Pons (tissue), 1 donor: ENCODE measurements around the gene SNX9.

Source experiments
- DNase-seq: peaks from one replicate; pipeline ENCODE4 v3.0.0-alpha.2; 2016; ENCODE audit warnings: low spot score

SNX9 gene

DNA sequence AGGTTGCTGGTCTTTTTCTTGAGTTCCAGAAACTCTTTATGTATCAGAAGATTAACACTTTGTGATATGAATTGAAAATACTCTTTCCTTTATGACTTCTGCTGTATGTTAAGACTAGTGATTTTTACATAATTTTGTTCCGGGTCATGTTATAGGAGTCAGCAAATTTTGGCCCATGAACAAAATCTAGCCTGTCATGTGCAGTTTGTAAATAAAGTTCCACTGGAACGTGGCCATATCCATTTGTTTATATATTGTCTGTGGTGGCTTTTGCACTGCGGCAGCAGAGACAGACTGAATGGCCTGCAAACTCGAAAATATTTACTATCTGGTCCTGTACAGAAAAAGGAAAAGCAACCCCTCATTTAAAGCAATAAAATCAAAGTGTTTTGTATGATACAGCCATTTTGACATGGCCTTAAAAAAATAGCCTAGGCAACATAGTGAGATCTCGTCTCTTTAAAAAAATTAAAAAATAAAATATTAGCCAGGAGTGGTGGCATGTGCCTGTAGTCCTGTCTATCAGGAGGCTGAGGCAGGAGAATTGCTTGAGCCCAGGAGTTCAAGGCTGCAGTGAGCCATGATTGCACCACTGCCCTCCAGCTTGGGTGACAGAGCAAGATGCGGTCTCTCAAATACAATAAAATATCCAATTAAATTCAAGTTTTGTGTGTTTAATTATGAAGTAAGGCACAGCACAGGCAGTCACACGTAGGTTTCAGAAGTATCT is 36.9 kb downstream of the SNX9 start:
- no peak for DNase-seq

DNA sequence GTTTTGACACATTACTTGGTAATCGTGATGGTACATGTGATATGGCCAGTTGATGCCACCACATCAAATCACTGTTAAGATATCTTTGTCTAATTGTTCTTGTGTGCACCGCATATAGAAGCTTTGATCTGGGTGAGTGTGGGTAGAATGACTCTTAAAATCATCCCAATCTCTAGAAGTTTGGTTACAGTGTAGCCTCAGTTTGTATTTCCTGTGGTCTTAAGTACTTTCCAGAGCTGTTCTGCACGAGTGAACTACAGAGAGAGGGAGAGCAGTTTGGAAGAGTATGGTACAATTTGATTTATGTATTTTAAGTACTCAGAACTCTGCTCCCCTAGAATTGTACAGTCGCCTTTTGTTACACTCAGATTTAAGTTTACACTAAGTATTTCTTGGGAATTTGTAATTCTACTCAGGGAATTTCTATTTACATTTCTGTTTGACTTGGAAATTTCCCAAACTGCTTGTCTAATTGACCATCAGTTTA is 37.5 kb downstream of the SNX9 start:
- DNase-seq = no peak

GRCh38 chr6:157861184-157861583 is 38.1 kb downstream of the SNX9 start:
- DNase-seq = no peak

DNA sequence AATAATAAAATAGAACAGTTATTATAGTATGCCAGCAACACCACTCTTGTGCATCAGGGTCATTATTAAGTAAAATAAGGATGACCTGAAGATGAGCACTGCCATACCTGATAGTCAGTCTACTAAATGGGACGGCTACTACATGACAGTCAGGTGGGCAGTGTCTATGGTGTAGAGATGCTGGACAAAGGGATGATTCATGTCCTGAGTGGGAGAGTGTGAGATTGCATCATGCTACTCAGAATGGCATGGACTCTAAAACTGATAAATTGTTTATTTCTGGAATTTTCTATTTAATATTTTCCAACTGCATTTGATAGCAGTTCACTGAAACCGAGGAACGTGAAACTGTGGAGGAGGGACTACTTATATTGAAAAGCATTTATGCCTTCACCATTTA is 38.8 kb downstream of the SNX9 start:
- peak; percentile 80 for DNase-seq

DNA sequence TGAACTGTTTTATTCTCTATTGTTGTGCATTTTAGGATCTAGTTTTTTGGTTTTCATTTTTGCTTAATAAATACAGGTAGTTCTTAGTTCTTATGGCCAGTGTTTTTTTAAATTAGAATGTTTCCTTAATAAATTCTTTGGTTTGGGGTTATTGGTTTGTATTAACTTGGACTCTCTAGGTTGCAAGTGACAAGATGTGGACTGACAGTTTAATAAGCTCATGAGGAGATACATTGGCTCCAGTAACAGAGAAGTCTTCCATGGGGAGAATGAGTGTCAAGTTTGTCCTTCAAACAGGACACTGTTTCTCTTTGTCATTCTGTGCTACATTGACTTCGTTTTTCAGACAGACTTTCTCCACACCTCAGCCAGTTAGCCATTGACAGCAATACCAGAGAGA is 39.7 kb downstream of the SNX9 start:
- DNase-seq = no peak

- no peak for DNase-seq
Measured at GRCh38 chr6:157864185-157864761, 41.2 kb downstream of the SNX9 start.

DNA sequence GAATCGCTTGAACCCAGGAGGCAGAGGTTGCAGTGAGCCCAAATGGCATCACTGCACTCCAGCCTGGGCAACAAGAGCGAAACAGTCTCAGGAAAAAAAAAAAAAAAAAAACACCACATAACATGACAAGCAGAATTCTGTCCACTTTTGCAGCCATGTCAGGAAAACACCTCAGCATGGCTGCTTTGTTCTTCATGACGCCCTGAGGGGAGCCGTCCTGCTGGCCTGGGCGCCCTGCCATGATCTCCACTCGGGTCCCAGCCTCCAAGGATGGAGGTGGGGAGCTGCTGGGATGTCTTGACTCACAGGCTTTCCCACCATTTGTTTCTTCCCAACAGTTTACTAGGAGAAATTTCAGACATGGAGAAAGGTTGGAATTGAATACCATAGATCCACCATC is 42.2 kb downstream of the SNX9 start:
- DNase-seq = no peak

DNA sequence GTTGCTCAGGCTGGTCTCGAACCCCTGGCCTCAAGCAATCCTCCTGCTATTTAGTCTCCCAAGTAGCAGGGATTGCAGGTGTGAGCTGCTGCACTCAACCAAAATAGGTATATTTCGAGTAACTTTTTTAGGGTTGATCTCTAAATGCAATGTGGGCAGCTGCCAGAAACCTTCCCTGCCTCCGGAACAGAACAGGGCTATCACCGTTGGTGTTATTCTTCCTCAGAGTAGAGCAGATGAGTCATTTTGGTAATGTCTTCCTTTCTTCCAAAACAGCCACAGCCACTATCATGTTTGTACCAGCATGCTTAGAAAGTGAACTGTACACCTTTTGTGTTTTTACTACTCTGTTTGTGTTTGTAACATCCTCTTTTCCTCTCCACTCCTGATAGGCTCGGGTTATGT is 44.1 kb downstream of the SNX9 start:
- no peak for DNase-seq

DNA sequence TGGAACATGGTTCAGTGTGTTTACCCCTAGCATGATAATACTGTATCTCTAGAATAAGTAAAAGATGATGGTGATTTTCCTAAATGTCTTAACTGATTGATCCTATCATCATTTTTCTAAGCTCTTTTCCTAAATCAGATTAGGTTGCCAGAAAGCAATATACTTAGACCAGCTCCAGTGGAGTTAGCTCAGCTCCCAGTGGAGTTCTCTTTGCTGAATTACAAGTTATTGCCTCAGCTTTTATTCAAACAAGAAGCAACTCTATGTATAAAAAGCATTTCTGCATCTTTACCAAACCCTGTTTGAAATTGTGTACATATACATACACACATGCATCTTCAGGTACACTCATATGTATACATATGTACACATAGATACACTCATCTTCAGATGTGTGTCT is 44.9 kb downstream of the SNX9 start:
- DNase-seq = no peak

GRCh38 chr6:157868835-157869234 is 45.8 kb downstream of the SNX9 start:
- DNase-seq = no peak

DNA sequence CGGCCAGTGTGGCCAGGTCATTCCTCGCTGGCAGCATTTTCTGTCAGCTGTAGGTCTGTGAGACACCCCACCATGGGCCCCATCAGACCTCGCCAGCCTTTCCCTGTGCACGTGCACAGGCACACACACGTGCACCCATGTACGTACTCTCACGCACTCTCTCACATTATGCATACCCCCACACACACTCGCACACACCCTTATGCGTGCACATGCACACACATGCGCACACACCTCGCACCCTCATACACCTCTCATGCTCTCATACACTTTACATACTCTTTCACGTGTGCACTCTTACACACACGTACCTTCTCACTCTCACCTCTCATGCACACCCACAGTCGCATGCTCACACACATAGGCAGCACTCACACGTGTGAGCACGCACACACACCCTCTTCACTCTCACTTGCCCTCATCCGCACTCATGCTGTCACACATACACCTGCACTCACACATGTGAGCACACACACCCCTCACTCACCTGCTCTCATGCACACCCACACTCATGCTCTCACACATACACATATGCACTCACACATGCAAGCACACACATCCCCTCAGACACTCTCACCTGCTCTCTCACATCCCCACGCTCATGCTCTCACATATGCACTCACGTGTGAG is 46.7 kb downstream of the SNX9 start:
- DNase-seq = no peak

- peak; percentile 70 for DNase-seq
Measured at GRCh38 chr6:157873735-157874344, 50.8 kb downstream of the SNX9 start.

GRCh38 chr6:157877149-157877548 is 54.1 kb downstream of the SNX9 start:
- no peak for DNase-seq

GRCh38 chr6:157877573-157878438 is 54.8 kb downstream of the SNX9 start:
- no peak for DNase-seq

- no peak for DNase-seq
Measured at GRCh38 chr6:157879034-157879872, 56.2 kb downstream of the SNX9 start.

DNA sequence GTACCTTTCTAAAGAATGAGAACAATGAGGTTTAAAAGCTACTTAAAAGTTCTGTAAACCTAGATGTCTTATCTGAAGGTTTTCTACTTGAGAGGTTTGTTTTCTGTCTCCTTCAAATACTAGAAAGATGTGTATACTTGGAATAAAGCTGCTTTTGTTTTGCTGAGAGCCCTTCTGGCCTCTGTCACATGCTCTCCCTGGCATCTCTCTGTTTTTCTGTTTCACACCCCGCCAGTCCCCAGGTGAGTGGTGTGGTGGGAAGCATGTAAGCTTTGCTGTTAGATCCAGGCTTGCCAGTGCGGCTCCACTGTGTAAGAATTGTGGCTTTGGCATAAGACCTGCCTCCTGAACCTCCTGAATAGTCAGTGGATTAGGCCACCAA is 56.8 kb downstream of the SNX9 start:
- DNase-seq = peak; percentile 92

- DNase-seq = peak; percentile 68
Measured at GRCh38 chr6:157880534-157880933, 57.5 kb downstream of the SNX9 start.

DNA sequence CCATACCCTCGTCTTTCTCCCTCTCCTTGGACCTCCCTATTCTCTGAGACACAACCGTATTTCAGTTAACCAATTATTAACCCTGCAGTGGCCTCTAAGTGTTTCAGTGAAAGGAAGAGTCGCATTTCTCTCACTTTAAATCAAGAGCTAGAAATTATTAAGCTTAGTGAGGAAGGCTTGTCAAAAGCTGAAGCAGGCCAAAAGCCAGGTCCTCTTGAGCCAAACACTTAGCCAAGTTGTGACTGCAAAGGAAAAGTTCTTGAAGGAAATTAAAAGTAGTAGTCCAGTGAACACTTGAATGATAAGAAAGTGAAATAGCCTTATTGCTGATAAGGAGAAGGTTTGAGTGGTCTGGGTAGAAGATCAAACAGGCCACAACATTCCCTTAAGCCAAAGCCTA is 58.3 kb downstream of the SNX9 start:
- no peak for DNase-seq

DNA sequence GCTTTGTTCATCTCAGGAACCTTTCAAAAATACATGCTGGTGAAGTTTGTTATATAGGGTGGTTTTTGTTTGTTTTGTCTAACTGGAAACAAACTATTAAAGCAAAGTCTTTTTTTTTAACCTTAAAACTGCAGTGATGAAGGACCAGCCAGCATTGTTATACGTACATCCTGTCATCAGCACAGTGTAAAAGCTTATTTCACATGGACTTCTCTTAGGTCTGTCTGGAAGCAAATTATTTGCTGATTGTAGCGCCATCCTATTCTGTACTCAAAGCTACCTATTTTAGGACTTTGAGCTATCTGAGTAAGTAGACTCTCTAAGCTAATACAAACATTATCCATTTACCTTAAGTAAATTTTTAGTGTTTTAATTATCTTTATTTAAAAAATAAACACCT is 61.7 kb downstream of the SNX9 start:
- DNase-seq = no peak

- no peak for DNase-seq
Measured at GRCh38 chr6:157885211-157885788, 62.3 kb downstream of the SNX9 start.

GRCh38 chr6:157885876-157886275 is 62.8 kb downstream of the SNX9 start:
- DNase-seq = no peak
